ENCODE data around the gene CEBPB. TPM values are rescaled to one million over a fixed set of nuclear protein-coding genes. Genes with fewer than 3 reads are reported as not detected.

Gene CEBPB
- total and polyA plus RNA-seq, 12 donors, result 20.9 to 104 (median 40.4) TPM

DNA sequence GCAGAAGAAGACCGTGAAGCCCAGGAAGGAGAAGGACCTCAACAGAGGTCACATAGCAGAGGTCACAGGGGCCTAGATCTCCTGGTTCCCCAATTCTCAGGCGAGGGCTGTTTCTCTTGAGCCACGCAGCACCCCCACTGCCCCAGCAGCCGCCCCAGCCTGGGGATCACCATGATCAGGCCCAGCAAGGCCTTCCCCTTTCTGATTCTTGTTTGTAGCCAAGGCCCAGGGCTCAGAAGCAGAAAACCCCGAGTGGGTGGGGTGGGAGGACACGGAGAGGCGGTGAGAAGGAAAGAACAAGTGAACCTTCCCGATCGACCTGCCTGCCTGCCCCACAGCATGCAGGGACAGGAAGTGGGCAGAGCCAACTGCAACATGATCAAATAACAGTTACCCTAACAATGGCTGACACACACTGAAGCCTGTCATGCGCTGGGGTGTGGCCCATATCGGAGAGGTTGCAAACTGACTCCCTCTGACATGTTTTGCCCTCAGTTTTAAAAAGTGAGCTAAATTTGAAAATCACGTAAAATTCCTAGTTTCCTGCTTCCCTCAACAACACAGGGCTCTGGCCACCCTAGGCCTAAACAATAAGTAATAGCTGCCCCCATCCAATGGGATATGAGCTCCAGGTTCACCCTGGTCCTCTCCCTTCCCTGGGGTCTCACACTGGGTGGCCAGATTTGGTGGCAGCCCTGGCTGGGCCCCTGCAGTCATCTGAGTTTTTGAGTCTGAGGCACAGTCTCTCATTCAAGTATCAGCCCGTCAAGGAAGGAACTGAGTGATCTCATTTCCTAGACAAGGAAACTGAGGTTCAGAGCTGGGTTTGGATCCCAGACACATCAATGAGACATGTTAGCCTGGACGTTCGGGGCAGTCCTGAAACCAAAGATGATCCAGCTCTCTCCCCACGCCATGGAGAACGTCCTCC, 43.6 kb upstream of the CEBPB start:
- H3K36me3 ChIP-seq, result peaks cover 0 to 42% (median 12%) of the 10 kb centered on the region in 9 donors
- DNase-seq, result no peak
- H3K9me3 ChIP-seq, result no peaks in the 10 kb centered on the region
- peak overlapping the region; percentile 57 to 89 (median 74) for H3K27ac ChIP-seq
- TF ChIP-seq, protein P1, sequence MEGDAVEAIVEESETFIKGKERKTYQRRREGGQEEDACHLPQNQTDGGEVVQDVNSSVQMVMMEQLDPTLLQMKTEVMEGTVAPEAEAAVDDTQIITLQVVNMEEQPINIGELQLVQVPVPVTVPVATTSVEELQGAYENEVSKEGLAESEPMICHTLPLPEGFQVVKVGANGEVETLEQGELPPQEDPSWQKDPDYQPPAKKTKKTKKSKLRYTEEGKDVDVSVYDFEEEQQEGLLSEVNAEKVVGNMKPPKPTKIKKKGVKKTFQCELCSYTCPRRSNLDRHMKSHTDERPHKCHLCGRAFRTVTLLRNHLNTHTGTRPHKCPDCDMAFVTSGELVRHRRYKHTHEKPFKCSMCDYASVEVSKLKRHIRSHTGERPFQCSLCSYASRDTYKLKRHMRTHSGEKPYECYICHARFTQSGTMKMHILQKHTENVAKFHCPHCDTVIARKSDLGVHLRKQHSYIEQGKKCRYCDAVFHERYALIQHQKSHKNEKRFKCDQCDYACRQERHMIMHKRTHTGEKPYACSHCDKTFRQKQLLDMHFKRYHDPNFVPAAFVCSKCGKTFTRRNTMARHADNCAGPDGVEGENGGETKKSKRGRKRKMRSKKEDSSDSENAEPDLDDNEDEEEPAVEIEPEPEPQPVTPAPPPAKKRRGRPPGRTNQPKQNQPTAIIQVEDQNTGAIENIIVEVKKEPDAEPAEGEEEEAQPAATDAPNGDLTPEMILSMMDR (IDR thresholded peaks at IDR 0.05), result no peak
- H3K4me3 ChIP-seq, result peak overlapping the region in 2 of 10 donors; percentile 1 to 8
- peaks cover 4 to 92% (median 63%) of the 10 kb centered on the region in 9 donors for H3K4me1 ChIP-seq
- H3K27me3 ChIP-seq, result no peaks in the 10 kb centered on the region
- intact Hi-C loops (cut with DNase I), result no loop called here
- ATAC-seq, result peak in 7 of 8 donors; percentile 9 to 71 (median 54)
- 59 to 64% methylated on average over 17 of the region's 17 CpGs for WGBS, 2 donors

DNA sequence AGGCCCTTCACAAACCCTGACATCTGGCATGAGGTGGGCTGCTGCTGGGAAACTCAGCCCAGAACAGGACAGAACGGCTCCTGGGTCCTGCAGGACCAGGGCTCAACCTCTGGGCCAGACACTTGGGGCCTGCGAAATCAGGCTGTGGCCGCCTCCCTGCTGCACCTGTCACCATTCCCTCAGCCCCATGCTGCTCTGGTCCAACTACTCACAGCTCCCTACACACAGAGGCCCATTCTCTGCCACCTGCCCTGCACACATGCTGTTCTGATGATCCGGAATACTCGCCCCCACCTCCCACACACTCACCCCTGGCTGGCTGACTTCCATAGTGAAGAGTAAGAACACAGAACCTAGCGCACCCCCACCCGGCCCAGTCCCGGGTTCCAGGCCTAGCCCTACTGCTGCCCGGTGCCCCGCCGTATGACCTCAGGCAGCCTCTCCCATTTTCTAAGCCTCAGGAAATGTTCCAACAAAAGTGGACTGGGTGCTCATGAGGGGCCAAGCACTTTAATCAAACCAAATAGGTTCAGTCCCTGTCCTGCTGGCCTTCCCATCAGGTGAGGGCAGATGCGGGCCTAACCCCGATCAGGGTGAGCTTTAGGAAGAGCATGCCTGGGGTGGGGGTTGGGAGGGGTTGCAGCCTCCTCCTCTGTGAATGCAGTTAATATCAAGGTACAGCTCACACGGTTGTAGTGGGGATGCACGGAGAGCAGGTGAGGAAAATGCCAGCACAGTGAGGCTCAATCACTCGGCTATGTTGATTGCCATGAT, 41.0 kb upstream of the CEBPB start:
- WGBS, 2 donors, result 79 to 86% methylated on average over 16 of the region's 16 CpGs
- no peak for DNase-seq
- Histone ChIP-seq H3K27ac (peak overlapping the region in 2 of 10 donors; percentile 13 to 39), H3K4me3 (no peak overlapping the region), H3K9me3 (no peaks in the 10 kb centered on the region), H3K36me3 (peaks cover 0 to 27% (median 0%) of the 10 kb centered on the region in 9 donors), H3K27me3 (no peaks in the 10 kb centered on the region), H3K4me1 (peaks cover 10 to 88% (median 76%) of the 10 kb centered on the region in 9 donors)
- TF ChIP-seq, protein P1 (IDR thresholded peaks at IDR 0.05), result no peak
- ATAC-seq, result no peak
- intact Hi-C loops (cut with DNase I), result no loop called here

DNA sequence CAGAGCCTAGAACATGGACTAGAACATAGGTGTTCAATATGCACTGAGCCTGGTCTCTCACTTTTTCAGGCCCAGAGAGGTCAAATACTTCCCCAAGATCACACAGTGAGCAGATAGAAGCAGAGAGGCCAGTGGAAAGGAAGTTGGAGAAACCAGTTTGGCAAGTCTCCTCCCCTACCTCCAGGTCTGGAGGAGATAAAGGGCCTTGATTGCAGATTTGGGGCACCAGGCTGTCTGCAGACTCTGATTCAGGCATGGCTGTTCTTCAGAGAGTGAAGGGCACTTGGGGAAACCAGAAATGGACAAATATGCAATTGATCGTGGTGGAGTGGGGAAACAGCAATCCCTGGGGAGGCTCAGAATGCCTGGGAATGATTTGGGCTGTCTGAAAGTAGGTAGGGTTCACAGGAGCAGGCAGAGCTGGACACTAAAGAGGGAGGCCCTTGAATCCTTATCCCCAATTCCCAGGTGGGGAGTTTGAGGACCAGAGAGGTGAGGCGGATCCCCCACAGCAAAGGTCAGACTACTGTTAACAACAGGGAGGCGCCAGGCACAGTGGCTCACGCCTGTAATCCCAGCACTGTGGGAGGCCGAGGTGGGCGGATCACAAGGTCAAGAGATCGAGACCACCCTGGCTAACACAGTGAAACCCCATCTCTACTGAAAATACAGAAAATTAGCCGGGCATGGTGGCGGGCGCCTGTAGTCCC, 39.4 kb upstream of the CEBPB start:
- ATAC-seq, result no peak

More for the DNA sequence above, 39.4 kb upstream of the CEBPB start:
- Histone ChIP-seq H3K27me3 (no peaks in the 10 kb centered on the region), H3K4me3 (peak overlapping the region in 6 of 10 donors; percentile 95 to 98 (median 97)), H3K4me1 (peaks cover 10 to 75% (median 68%) of the 10 kb centered on the region in 9 donors), H3K27ac (peak overlapping the region in 5 of 10 donors; percentile 22 to 98 (median 96)), H3K36me3 (peaks cover 0 to 27% (median 0%) of the 10 kb centered on the region in 9 donors), H3K9me3 (no peaks in the 10 kb centered on the region)
- intact Hi-C loops (cut with DNase I), result no loop called here
- no peak for DNase-seq
- WGBS, 2 donors, result 79 to 90% methylated on average over 10 of the region's 10 CpGs
- TF ChIP-seq, protein P1 (IDR thresholded peaks at IDR 0.05), result no peak

Measured in heart right ventricle (tissue), 16 donors.